HG03108 (cell line): Measurements from ENCODE around the gene USP34.
A peak's percentile ranks its signal among the peaks of the same experiment; 100 is the strongest.
"Not testable (repeated sequence)": the region's sequence is repeated elsewhere in the genome, so short reads cannot be mapped to it uniquely, and the experiment has no call there.

Source experiments
- ATAC-seq: cut with Tn5 transposase; IDR thresholded peaks from one replicate; pipeline ENCODE4 v1.9.1; 2021; ENCODE audit warnings: moderate library complexity; ENCODE audit not compliant: unreplicated experiment

Gene USP34

GRCh38 chr2:61205132-61205531, 265.8 kb downstream of the USP34 start:
- ATAC-seq, result no peak

- ATAC-seq, result no peak
Measured at GRCh38 chr2:61196671-61197070, 274.2 kb downstream of the USP34 start.

GRCh38 chr2:61194646-61195045, 276.2 kb downstream of the USP34 start:
- ATAC-seq, result not testable (repeated sequence)

DNA sequence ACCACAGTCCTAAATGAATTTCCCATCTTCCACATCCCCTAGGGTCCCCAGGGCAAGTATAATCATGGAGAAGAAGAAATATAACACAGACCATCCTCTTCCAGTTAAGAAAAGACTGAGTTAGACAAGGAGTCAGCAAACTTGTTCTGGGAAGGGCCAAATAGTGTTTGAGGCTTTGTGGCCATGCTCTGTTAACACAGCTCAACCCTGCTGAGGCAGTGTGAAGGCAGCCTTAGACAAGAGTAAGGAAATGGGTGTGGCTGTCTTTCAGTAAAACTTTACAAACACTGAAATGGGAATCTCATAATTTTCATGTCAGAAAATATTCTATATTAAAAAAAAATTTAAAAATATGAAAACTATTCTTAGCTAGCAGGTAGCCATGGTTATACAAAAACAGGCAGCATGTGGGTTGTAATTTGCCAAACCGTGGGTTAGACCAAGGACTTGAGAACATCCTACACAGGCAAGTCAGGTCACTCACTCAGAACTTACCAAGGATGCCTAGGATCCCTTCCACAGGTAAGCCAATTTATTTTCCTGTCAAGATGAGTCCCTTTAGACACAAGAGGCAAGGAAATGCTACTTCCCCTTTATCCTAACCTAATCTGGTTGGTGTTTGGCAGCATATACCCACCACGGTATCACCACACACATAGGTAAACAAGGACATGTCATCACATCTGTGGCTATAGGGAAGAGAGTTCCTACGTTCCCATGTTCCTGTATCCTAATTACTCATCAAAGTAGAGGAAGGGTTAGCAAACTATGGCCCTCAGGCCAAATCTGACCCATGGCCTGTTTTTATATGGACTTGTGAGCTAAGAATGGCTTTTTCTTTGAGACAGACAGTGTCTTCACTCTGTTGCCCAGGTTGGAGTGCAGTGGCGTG, 277.0 kb downstream of the USP34 start:
- no peak for ATAC-seq

DNA sequence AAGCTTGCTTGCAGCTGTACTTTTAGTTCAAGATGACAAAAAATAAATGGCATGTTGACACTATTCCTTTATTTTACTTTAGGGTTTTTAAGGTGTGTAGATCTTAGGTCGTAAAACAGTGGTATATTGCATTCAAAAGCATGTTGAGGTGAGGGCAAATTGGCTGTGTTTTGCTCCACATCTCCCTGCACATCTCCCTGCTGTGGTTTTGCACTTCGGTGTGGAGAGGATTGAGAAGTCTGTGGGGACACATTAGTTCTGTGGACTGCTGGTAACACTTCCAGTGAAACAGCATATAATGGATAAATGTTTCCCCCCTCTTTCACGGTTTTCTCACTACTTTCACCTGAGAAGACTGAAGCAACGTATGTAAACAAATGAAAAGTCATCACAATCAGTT, 283.8 kb downstream of the USP34 start:
- no peak for ATAC-seq

DNA sequence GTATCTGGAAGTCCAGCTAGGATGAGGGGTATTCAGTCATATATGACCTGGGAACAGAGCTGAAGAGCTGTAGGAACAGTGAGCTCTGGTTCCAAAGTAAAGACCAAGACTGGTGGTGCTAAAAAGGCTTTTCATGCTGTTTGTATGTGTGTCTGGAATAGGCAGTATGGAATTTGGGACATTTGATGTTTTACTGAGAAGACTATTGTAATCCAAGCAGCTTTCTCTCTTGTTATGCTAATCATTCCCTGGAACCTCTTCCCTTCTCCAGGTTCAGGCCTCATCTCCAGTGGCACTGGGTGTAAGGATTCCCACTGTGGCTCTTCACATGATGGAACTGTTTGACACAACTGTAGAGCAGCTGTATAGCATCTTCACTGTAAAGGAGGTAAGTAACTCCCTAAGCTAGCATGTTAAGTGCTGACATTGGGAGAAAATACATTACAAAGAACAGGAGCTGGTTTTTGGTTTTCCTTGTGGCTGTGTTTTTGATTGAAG, 285.6 kb downstream of the USP34 start:
- no peak for ATAC-seq

DNA sequence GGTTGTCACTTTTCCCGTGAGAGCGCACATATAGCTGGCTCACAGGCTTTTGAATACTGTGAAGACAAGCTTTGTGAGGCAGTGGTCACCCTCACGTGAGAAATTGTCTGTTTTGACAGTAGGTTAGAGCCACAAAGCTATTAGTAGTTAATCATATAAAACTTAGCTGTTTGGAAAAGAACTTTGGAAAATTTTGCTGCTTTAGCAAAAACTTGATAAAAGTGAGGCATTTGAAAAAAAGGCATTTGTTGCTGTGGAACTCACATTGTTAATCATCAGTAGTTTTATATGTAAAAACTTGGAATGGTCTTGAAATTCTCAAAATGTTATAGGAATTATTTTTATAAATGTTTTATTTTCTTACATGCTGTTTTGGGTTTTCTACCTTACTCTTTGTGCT, 286.6 kb downstream of the USP34 start:
- ATAC-seq, result no peak

GRCh38 chr2:61183795-61184194, 287.1 kb downstream of the USP34 start:
- ATAC-seq, result no peak

DNA sequence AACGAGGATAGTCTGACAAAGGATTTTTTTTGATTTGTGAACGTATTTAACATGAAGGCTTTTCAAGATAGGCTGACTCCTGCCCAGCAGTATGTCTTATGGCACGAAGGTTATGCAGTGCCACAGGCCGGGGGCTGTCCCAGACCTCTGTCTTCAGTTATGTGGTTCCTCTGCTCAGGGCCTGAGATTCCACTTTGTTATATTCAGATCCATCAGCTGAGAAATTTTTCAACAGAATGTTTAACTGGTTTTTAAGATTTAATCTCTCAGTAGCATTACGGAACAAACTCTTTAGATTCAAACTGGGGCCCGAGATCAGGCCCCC, 288.9 kb downstream of the USP34 start:
- no peak for ATAC-seq

- ATAC-seq, result no peak
Measured at GRCh38 chr2:61181382-61182058, 289.4 kb downstream of the USP34 start.

- ATAC-seq, result no peak
Measured at GRCh38 chr2:61180686-61181085, 290.2 kb downstream of the USP34 start.

DNA sequence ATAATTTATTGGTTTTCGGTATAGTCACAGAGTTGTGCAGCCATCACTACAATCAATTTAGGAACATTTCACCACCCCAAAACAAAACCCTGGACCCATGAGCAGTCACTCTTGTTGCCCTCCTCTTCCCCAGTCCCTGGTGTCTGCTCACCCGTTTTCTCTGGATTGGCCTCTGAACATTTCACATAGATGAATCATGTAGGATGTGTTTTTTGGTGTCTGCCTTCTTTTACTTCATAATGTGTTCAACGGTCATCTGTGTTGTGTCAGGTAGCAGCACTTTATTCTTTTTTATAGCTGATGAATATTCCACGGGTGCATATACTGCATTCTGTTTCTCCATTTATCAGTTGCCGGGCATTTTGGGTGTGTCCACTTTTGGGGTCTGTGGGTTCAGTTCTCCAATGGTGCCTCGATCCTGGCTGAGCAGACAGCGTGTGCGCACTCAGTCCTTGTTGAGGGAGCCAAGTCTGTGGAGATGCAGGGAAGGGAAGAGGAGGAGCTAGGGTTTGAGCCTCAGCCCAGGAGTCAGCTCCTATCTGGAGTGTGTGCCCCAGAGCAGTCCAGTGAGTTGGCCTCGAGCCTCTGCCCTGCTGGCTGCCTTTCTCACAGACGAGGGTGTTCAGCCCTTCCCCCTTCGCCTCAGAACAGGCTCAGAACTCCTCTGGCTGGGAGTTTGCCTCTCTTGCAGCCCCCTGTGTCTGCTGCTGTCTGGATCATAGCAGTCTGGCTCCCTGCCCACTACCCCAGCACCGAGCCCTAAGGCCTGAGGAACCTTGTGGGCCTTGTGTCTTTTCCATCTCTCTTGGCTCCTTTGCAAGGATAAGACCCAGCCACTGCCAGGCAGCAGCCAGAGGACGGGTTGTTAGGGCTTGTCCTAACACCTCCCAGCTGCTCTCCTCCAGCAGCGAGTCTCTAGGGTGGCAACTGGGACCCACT, 290.9 kb downstream of the USP34 start:
- ATAC-seq, result no peak

GRCh38 chr2:61178603-61179545, 292.0 kb downstream of the USP34 start:
- no peak for ATAC-seq

DNA sequence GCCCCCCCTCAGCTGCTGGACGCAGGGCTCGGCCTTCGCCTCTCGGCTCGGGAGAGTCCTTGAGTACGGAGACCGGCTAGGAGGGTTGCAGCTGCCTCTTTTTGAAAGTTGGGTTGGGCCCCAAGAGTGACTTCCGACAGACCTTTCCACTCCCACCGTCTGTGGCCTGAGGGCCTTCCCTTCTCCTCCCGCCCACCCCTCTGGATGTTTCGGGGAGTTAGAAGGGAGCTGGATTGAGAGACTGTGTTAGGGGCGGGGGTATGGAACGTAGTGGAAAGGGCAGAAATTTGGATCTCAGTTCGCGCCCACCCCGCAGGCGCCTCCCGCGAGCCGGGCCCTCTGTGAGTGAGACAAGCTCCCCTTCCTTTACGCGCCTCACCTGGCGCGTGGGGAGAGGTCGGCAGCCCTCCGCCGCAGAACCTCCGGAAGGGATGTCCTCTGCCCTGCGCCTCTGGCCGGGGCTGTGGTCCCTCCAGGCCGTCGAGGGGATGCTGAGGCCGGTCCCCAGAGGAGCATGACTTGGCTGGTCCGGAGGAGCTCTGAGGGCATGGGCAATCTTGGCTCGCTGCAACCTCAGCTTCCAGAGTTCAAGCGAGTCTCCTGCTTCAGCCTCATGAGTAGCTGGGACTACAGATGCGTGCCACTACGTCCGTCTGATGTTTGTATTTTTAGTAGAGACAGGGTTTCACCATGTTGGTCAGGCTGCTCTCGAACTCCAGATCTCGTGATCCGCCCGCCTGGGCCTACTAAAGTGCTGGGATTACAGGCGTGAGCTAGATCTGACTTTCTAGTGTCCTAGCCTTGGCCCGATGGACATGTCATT, 292.9 kb downstream of the USP34 start:
- peak; percentile 6 for ATAC-seq

GRCh38 chr2:61176755-61177726, 293.8 kb downstream of the USP34 start:
- ATAC-seq, result peak; percentile 82

- ATAC-seq, result no peak
Measured at GRCh38 chr2:61175036-61175435, 295.9 kb downstream of the USP34 start.

GRCh38 chr2:61173116-61173515, 297.8 kb downstream of the USP34 start:
- ATAC-seq, result no peak

- ATAC-seq, result no peak
Measured at GRCh38 chr2:61172671-61173070, 298.2 kb downstream of the USP34 start.
